Measurements from ENCODE around the gene AIRE.
"Not testable (repeated sequence)": the region's sequence is repeated elsewhere in the genome, so short reads cannot be mapped to it uniquely, and the experiment has no call there.

DNA sequence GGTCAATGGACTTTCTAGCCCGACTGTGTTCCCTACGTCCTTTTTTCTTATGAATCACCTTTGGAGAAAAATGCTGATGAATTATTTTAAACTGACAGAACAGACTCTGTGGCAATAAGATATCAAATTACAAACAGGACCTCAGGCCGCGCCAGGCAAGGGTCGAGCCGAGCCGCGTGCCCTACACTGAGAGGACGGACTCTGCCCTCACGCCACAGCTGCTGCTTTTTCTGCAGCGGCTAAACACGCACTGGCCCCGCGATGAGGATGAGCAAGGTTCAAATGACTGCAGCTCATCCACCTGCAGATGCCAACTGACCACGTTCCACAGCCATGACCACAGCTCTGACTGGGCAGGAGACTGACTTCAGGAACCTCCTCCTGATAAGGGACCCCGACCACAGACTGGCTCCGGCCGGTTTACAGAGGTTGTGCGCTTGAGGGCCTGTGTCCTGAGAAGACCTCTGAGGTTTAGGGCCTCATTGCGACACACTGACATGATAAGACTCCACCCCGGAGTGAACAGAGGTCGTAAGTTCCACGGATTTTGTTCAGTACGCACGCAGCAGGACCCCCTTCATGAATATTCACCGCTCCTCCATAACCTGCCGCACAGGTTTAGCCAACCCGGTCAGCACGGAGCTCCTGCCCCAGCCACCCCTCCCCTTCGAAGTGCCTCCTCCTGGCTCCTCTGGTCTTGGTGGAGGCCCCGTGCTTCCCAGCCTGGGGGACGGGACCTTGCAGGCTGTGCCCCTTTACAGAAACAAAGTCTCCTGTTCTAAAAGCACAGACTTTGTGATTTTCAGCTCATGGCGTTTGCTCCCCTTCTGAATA is 36.3 kb upstream of the AIRE start:
- TF ChIP-seq POLR2A (IDR thresholded peaks at IDR 0.05; ENCODE audit: low read length); GATA1 (IDR thresholded peaks at IDR 0.05; ENCODE audit: low read depth, low read length): not testable (repeated sequence)
